Mucosa of stomach (tissue), 1 donor: ENCODE data around the gene C1QTNF6.
"Not testable (repeated sequence)": the region's sequence is repeated elsewhere in the genome, so short reads cannot be mapped to it uniquely, and the experiment has no call there.

Experiments used
- H3K27me3 ChIP-seq: one replicate; pipeline ENCODE4 v1.7.0; 2013; ENCODE audit warnings: mild to moderate bottlenecking, low read length; ENCODE audit not compliant: control insufficient read depth, insufficient read depth
- H3K36me3 ChIP-seq: one replicate; pipeline ENCODE4 v1.7.0; 2013; ENCODE audit warnings: low read length; ENCODE audit not compliant: control insufficient read depth, insufficient read depth
- H3K4me1 ChIP-seq: one replicate; pipeline ENCODE4 v1.7.0; 2013; ENCODE audit warnings: mild to moderate bottlenecking, low read length; ENCODE audit not compliant: control insufficient read depth, insufficient read depth
- H3K4me3 ChIP-seq: one replicate; pipeline ENCODE4 v1.7.0; 2013; ENCODE audit warnings: low read length
- H3K9ac ChIP-seq: one replicate; pipeline ENCODE4 v1.7.0; 2013; ENCODE audit warnings: mild to moderate bottlenecking, low read length, moderate library complexity
- H3K9me3 ChIP-seq: one replicate; pipeline ENCODE4 v1.7.0; 2013; ENCODE audit warnings: mild to moderate bottlenecking, low read length, moderate library complexity; ENCODE audit not compliant: control insufficient read depth
- donor health status: Pancreatic carcinoma.

The C1QTNF6 gene

GRCh38 chr22:37187891-37188761 is at the start of gene C1QTNF6:
Gene C1QTNF6 (minus strand): TSS chr22:37188247. CDS start chr22:37188213, 34 bp downstream.
- no peaks in the 10 kb centered on the region for H3K9me3 ChIP-seq
- H3K4me1 ChIP-seq = peaks cover 44% of the 10 kb centered on the region
- H3K9ac ChIP-seq = peak within 1 kb of the TSS; percentile 69
- peak within 1 kb of the TSS; percentile 18 for H3K4me3 ChIP-seq
- no peaks in the 10 kb centered on the region for H3K27me3 ChIP-seq
- no peaks in the 10 kb centered on the region for H3K36me3 ChIP-seq

- Histone ChIP-seq H3K27me3 (peaks cover 3% of the 10 kb centered on the region), H3K4me3 (no peak overlapping the region), H3K4me1 (no peaks in the 10 kb centered on the region), H3K36me3 (no peaks in the 10 kb centered on the region), H3K9ac (no peak overlapping the region), H3K9me3 (no peaks in the 10 kb centered on the region)
These were observed 48.0 kb upstream of the C1QTNF6 start for GRCh38 chr22:37235897-37236607.

- no peaks in the 10 kb centered on the region for H3K4me1 ChIP-seq
- H3K9me3 ChIP-seq = no peaks in the 10 kb centered on the region
- peaks cover 3% of the 10 kb centered on the region for H3K27me3 ChIP-seq
- no peak overlapping the region for H3K9ac ChIP-seq
- H3K4me3 ChIP-seq = no peak overlapping the region
- H3K36me3 ChIP-seq = no peaks in the 10 kb centered on the region
These were observed 47.0 kb upstream of the C1QTNF6 start for GRCh38 chr22:37234736-37235711.

GRCh38 chr22:37233751-37234631 is 45.9 kb upstream of the C1QTNF6 start:
- no peak overlapping the region for H3K9ac ChIP-seq
- H3K4me1 ChIP-seq = peaks cover 9% of the 10 kb centered on the region
- peaks cover 3% of the 10 kb centered on the region for H3K27me3 ChIP-seq
- no peak overlapping the region for H3K4me3 ChIP-seq
- H3K9me3 ChIP-seq = no peaks in the 10 kb centered on the region
- H3K36me3 ChIP-seq = no peaks in the 10 kb centered on the region

- H3K9ac ChIP-seq, H3K4me3 ChIP-seq, H3K27me3 ChIP-seq, H3K36me3 ChIP-seq, H3K9me3 ChIP-seq: not testable (repeated sequence)
- peaks cover 14% of the 10 kb centered on the region for H3K4me1 ChIP-seq
These were observed 45.3 kb upstream of the C1QTNF6 start for GRCh38 chr22:37233371-37233750.

- Histone ChIP-seq H3K4me3 (no peak overlapping the region), H3K4me1 (peaks cover 14% of the 10 kb centered on the region), H3K27me3 (peaks cover 3% of the 10 kb centered on the region), H3K9me3 (no peaks in the 10 kb centered on the region), H3K9ac (no peak overlapping the region), H3K36me3 (no peaks in the 10 kb centered on the region)
These were observed 44.3 kb upstream of the C1QTNF6 start for GRCh38 chr22:37232140-37232998.

GRCh38 chr22:37231406-37232139 is 43.5 kb upstream of the C1QTNF6 start:
- H3K4me1 ChIP-seq = peaks cover 14% of the 10 kb centered on the region

GRCh38 chr22:37230673-37231405 is 42.8 kb upstream of the C1QTNF6 start:
- H3K36me3 ChIP-seq = no peaks in the 10 kb centered on the region
- peaks cover 14% of the 10 kb centered on the region for H3K4me1 ChIP-seq
- H3K27me3 ChIP-seq = no peaks in the 10 kb centered on the region
- no peak overlapping the region for H3K4me3 ChIP-seq
- H3K9ac ChIP-seq = no peak overlapping the region
- H3K9me3 ChIP-seq = no peaks in the 10 kb centered on the region

More at GRCh38 chr22:37231406-37232139, 43.5 kb upstream of the C1QTNF6 start:
- H3K36me3 ChIP-seq = no peaks in the 10 kb centered on the region
- H3K27me3 ChIP-seq = peaks cover 3% of the 10 kb centered on the region
- H3K9me3 ChIP-seq = no peaks in the 10 kb centered on the region
- no peak overlapping the region for H3K4me3 ChIP-seq
- H3K9ac ChIP-seq = no peak overlapping the region

GRCh38 chr22:37229805-37230672 is 42.0 kb upstream of the C1QTNF6 start:
- H3K27me3 ChIP-seq = no peaks in the 10 kb centered on the region
- no peaks in the 10 kb centered on the region for H3K36me3 ChIP-seq
- H3K9me3 ChIP-seq = no peaks in the 10 kb centered on the region
- no peak overlapping the region for H3K9ac ChIP-seq
- H3K4me3 ChIP-seq = no peak overlapping the region
- H3K4me1 ChIP-seq = peaks cover 14% of the 10 kb centered on the region
